IPS-15b (cell line): ENCODE measurements around the gene TNIK.

Experiments used
- H3K27me3 ChIP-seq: one replicate; pipeline ENCODE4 v1.6.1; 2013; ENCODE audit warnings: low read length; ENCODE audit not compliant: control insufficient read depth, insufficient read depth
- H3K36me3 ChIP-seq: one replicate; pipeline ENCODE4 v1.6.1; 2013; ENCODE audit warnings: low read length; ENCODE audit not compliant: control insufficient read depth, insufficient read depth
- H3K4me1 ChIP-seq: one replicate; pipeline ENCODE4 v1.6.1; 2013; ENCODE audit warnings: mild to moderate bottlenecking, low read length; ENCODE audit not compliant: control insufficient read depth, insufficient read depth
- H3K4me3 ChIP-seq: one replicate; pipeline ENCODE4 v1.5.1; 2013; ENCODE audit warnings: low read depth, low read length
- H3K9ac ChIP-seq: one replicate; pipeline ENCODE4 v1.6.1; 2013; ENCODE audit warnings: low read depth, mild to moderate bottlenecking, low read length
- H3K9me3 ChIP-seq: one replicate; pipeline ENCODE4 v1.6.1; 2013; ENCODE audit warnings: mild to moderate bottlenecking, low read length; ENCODE audit not compliant: control insufficient read depth, insufficient read depth

Gene TNIK

DNA sequence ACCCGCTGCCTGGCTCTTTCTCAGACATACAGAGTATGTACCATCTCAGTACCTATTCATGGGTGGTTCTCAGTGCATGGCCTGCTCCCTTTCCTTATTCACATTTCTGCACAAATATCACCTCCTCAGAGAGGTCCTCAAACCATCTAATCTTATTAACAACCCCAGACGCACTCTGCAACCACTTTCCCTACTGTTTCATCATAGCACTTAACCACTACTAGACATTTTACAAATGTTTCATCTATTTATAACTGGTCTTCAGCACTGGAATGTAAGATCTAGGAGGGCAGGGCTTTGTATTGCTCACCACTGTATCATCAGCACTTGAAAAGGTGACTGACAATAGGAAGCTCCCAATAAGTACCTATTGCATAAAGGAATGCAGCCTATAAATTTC is 45.1 kb downstream of the TNIK start:
- peaks cover 5% of the 10 kb centered on the region for H3K4me1 ChIP-seq

GRCh38 chr3:171412473-171412872 is 47.7 kb downstream of the TNIK start:
- H3K9me3 ChIP-seq, result no peaks in the 10 kb centered on the region
- H3K27me3 ChIP-seq, result no peaks in the 10 kb centered on the region
- H3K36me3 ChIP-seq, result no peaks in the 10 kb centered on the region
- no peak overlapping the region for H3K4me3 ChIP-seq
- H3K9ac ChIP-seq, result no peak overlapping the region
- H3K4me1 ChIP-seq, result peaks cover 5% of the 10 kb centered on the region

More for the DNA sequence above, 45.1 kb downstream of the TNIK start:
- Histone ChIP-seq H3K9ac (no peak overlapping the region), H3K9me3 (no peaks in the 10 kb centered on the region), H3K27me3 (no peaks in the 10 kb centered on the region), H3K4me3 (no peak overlapping the region), H3K36me3 (no peaks in the 10 kb centered on the region)

- no peaks in the 10 kb centered on the region for H3K27me3 ChIP-seq
- H3K9ac ChIP-seq, result no peak overlapping the region
- no peaks in the 10 kb centered on the region for H3K9me3 ChIP-seq
- no peaks in the 10 kb centered on the region for H3K36me3 ChIP-seq
- H3K4me3 ChIP-seq, result no peak overlapping the region
- peaks cover 5% of the 10 kb centered on the region for H3K4me1 ChIP-seq
These were observed 48.2 kb downstream of the TNIK start for GRCh38 chr3:171412054-171412453.

DNA sequence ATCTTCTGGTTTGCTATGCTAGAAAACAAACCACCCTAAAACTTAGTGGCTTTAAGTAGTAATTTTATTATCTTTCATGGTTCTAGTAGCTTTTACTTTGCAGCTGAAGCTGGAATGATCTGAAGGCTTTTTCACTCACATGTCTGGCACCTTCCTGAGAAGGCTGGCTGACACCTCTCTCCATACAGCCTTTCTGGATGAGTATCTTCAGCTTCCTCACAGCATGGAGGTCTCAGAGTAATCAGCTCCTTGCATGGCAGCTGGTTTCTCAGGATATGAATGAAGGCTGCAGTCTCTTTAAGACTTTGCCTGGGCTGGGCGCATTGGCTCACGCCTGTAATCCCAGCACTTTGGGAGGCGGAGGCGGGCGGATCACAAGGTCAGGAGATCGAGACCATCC is 50.0 kb downstream of the TNIK start:
- Histone ChIP-seq H3K4me1 (peaks cover 5% of the 10 kb centered on the region), H3K36me3 (no peaks in the 10 kb centered on the region), H3K9ac (no peak overlapping the region), H3K27me3 (no peaks in the 10 kb centered on the region), H3K9me3 (no peaks in the 10 kb centered on the region), H3K4me3 (no peak overlapping the region)

DNA sequence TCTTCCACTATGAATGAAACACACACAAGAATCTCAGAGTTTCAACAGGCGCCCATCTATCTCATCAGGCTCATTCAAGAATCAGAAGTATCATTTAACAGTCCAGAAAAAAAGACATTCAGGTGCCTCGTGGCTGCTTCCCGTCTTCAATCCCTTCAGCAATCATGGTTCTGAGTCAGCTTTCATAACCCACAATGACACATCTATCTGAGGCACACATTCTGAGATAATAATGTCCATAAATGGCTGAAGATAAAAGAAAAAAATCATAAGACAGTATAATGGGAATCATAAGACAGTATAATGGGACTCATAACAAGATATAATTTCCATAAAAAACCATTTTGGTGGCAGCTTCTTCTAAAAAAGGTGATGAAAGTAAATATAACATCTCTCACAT is 52.4 kb downstream of the TNIK start:
- no peaks in the 10 kb centered on the region for H3K4me1 ChIP-seq
- H3K27me3 ChIP-seq, result no peaks in the 10 kb centered on the region
- no peaks in the 10 kb centered on the region for H3K9me3 ChIP-seq
- no peaks in the 10 kb centered on the region for H3K36me3 ChIP-seq
- no peak overlapping the region for H3K9ac ChIP-seq
- H3K4me3 ChIP-seq, result no peak overlapping the region

DNA sequence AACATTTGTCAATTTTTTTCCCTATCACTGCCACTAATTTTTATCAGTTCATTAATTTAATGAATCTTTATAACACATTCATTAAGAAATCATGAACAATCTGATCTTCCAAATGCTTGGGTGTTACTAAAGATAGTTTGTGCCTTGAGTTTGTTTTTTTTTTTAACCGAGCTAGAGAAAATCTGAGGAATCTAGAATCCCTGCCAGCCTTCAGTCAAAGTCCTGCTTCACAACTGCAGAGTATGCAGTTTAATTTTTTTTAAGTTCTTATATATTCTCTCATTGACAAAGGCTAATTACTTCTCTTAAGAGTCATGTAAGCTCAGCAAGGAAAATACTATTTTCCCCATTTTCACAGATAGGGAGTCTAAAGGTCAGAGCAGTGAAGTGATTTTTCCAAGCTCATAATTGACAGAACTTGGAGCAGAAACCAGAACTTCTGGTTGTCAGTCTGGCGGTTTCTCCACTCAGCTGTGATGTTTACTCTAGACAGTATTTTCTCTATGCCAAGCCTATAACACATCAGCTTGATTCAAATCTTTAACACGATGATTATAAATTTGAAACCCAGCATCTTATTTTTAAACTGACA is 55.7 kb downstream of the TNIK start:
- no peaks in the 10 kb centered on the region for H3K9me3 ChIP-seq
- no peak overlapping the region for H3K4me3 ChIP-seq
- no peak overlapping the region for H3K9ac ChIP-seq
- H3K27me3 ChIP-seq, result no peaks in the 10 kb centered on the region
- H3K36me3 ChIP-seq, result no peaks in the 10 kb centered on the region
- no peaks in the 10 kb centered on the region for H3K4me1 ChIP-seq

DNA sequence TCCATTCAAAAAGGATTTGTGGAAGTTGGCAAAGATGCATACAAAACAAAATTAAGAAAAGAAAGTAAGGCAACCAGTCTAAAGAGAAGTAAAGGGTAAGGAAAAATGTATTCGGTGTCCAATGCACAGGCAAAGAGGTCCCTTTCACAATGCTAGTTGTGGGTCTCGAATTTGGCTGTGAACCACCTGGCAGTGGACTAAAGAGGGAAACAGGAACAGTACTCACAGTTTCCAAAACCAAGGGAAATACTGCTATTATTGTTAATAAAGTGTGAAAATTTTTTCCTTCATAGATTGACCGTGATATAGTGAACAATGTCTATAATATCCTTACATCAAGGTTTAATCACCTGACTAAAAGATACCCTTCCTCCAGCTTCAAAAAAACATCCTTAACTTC is 57.9 kb downstream of the TNIK start:
- Histone ChIP-seq H3K9ac (no peak overlapping the region), H3K36me3 (no peaks in the 10 kb centered on the region), H3K4me1 (no peaks in the 10 kb centered on the region), H3K4me3 (no peak overlapping the region), H3K9me3 (no peaks in the 10 kb centered on the region), H3K27me3 (no peaks in the 10 kb centered on the region)

DNA sequence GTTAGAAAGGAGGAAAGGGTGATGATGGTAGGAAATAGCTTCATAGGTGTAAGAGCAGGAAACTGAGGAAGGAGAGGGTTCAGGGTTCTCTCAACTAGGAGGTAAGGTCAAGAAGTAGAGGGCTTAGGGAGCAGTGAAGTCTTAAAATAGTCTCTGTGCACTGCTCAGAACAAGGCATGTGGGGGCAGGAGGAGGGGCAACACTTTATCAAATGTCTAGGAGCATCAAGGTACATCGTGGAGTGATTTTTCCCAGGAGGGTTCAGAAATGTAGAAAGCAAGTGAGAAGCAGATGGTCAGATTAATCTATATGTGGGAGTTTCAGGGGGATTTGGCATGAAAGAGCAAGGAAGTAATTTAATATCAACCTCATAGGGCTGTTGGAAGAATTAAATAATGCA is 58.8 kb downstream of the TNIK start:
- H3K27me3 ChIP-seq, result no peaks in the 10 kb centered on the region
- H3K4me3 ChIP-seq, result no peak overlapping the region
- no peaks in the 10 kb centered on the region for H3K9me3 ChIP-seq
- H3K9ac ChIP-seq, result no peak overlapping the region
- H3K4me1 ChIP-seq, result no peaks in the 10 kb centered on the region
- no peaks in the 10 kb centered on the region for H3K36me3 ChIP-seq

DNA sequence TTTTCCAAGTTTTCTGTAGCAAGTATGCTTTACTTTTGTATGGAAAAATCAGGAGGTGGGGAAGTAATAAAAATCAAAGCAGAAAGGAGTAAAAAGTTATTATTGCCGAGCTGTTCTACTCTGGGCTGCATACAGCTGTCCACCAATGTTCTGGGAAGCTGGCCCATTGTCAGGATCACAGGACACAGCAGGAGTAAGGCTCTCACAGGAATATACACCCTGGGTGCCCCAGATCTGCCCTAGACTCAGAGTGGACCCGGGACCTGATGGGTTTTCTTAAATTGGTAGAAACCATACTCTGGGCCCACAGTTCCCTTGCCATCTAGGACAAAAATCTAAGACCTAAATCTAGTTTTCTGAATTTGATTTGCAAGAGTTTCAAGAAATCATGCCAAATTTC is 60.4 kb downstream of the TNIK start:
- no peaks in the 10 kb centered on the region for H3K36me3 ChIP-seq
- no peak overlapping the region for H3K9ac ChIP-seq
- H3K4me3 ChIP-seq, result no peak overlapping the region
- H3K4me1 ChIP-seq, result no peaks in the 10 kb centered on the region
- H3K27me3 ChIP-seq, result no peaks in the 10 kb centered on the region
- no peaks in the 10 kb centered on the region for H3K9me3 ChIP-seq

DNA sequence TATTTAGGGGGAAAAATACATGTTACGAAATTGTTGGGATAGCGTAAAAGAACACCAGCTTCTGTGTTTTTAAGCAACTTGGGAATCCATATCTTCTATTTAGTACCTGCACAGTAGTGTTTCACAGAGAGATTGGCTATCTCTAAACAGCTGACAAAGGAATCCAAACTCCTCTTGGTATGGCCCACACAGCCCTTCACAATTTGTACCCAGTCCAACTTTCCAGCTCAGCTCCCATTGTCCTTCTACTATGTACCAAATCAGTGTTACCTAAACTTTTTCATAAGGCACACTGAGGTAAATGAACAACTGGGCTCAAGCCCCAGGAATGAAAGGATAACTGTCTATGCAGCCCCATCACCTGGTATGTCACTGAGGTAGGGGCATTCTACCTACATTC is 61.9 kb downstream of the TNIK start:
- Histone ChIP-seq H3K4me1 (peaks cover 3% of the 10 kb centered on the region), H3K36me3 (no peaks in the 10 kb centered on the region), H3K9ac (no peak overlapping the region), H3K27me3 (no peaks in the 10 kb centered on the region), H3K9me3 (no peaks in the 10 kb centered on the region), H3K4me3 (no peak overlapping the region)

- Histone ChIP-seq H3K4me1 (peaks cover 9% of the 10 kb centered on the region), H3K27me3 (no peaks in the 10 kb centered on the region), H3K4me3 (no peak overlapping the region), H3K36me3 (no peaks in the 10 kb centered on the region), H3K9me3 (no peaks in the 10 kb centered on the region), H3K9ac (no peak overlapping the region)
These were observed 63.1 kb downstream of the TNIK start for GRCh38 chr3:171397089-171397488.

DNA sequence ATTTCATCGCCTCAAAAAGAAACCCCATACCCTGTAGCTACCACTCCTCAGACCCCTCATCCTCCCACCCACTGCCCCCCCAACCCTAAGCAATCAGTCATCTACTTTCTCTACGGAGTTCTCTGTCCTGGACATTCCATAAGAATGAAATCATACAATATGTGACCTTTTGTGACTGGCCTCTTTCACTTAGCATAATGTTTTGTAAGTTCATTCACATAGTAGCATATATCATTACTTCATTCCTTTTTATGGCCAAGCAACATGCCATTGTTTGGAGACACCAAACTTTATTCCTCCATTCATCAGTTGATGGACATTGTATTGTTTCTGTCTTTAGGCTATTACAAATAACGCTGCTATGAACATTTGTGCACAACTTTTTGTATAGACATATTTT is 64.2 kb downstream of the TNIK start:
- H3K4me1 ChIP-seq, result peaks cover 9% of the 10 kb centered on the region
- no peaks in the 10 kb centered on the region for H3K9me3 ChIP-seq
- no peak overlapping the region for H3K4me3 ChIP-seq
- H3K27me3 ChIP-seq, result no peaks in the 10 kb centered on the region
- H3K9ac ChIP-seq, result no peak overlapping the region
- no peaks in the 10 kb centered on the region for H3K36me3 ChIP-seq
